ENCODE results near the gene TEC.

TEC gene

DNA sequence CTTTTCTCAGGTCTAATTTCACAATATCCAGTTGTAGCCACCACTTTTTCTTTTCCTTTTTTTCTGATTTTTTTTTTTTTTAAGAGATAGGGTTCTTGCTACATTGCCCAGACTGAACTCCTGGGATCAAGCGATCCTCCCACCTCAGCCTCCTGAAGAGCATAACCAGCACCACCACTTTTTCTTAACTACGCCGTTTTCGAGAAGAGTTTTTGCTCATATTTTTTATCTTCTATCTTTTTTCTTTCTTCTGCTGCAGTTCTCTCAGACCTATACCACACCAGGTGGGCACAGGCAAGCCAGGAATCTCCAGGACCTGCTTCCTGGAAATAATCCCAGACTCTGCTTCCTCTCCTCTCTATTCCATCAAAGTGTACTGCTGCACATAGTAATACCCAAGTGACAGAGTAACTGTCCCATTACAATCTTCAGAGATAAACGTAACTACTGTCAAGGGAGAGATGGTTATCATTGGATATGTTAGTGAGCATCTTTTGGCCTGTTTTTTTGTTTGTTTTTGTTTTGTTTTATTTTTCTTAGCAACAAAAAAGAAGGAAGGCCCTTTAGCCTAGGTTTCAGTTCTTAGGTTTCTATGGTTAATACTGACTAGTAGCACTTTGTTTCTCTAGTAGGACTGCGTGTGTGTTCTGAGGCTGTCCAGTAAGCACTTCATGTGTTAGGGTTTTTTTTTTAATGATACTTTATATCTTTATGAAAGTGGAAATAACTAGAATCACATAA lies 76.4 kb downstream of the TEC start:
- no peaks in the 10 kb centered on the region for H3K27me3 ChIP-seq (ENCODE audit: insufficient read depth, low read depth)
- H3K79me2 ChIP-seq (ENCODE audit: insufficient read depth, low read depth) = no peaks in the 10 kb centered on the region
- H3K4me1 ChIP-seq (ENCODE audit: low read depth, poor library complexity, severe bottlenecking) = no peaks in the 10 kb centered on the region
- TF ChIP-seq, protein P1, sequence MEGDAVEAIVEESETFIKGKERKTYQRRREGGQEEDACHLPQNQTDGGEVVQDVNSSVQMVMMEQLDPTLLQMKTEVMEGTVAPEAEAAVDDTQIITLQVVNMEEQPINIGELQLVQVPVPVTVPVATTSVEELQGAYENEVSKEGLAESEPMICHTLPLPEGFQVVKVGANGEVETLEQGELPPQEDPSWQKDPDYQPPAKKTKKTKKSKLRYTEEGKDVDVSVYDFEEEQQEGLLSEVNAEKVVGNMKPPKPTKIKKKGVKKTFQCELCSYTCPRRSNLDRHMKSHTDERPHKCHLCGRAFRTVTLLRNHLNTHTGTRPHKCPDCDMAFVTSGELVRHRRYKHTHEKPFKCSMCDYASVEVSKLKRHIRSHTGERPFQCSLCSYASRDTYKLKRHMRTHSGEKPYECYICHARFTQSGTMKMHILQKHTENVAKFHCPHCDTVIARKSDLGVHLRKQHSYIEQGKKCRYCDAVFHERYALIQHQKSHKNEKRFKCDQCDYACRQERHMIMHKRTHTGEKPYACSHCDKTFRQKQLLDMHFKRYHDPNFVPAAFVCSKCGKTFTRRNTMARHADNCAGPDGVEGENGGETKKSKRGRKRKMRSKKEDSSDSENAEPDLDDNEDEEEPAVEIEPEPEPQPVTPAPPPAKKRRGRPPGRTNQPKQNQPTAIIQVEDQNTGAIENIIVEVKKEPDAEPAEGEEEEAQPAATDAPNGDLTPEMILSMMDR (conservative IDR thresholded peaks at IDR 0.05; ENCODE audit: low read depth, low read length) = no peak
- H3K4me2 ChIP-seq = no peak overlapping the region
- H4K20me1 ChIP-seq (ENCODE audit: insufficient read depth) = no peaks in the 10 kb centered on the region
- H3K36me3 ChIP-seq (ENCODE audit: insufficient read depth) = no peaks in the 10 kb centered on the region
- H2AFZ ChIP-seq (ENCODE audit: low read depth) = no peak overlapping the region
- no peak overlapping the region for H3K4me3 ChIP-seq (IDR thresholded peaks at IDR 0.05; ENCODE audit: insufficient read depth, low read depth, low read length)
- H3K9ac ChIP-seq = no peak overlapping the region
- no peak overlapping the region for H3K27ac ChIP-seq

DNA sequence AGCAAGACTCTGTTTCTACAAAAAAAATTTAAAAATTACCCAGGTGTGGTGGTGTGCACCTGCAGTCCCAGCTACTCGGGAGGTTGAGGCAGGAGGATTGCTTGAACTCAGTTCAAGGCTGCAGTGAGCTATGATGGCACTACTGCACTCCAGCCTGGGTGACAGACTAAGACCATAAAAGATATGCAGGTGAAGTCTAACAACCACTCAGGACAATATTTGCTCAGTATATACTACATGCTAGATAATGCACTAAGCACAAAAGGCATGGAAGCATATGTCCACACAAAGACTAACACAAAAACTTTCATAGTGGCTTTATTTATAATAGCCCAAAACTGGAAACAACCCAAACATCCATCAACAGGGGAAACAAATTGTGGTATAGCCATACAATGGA lies 77.9 kb downstream of the TEC start:
- TF ChIP-seq, protein P1 (conservative IDR thresholded peaks at IDR 0.05; ENCODE audit: low read depth, low read length) = no peak
- no peaks in the 10 kb centered on the region for H3K79me2 ChIP-seq (ENCODE audit: insufficient read depth, low read depth)

DNA sequence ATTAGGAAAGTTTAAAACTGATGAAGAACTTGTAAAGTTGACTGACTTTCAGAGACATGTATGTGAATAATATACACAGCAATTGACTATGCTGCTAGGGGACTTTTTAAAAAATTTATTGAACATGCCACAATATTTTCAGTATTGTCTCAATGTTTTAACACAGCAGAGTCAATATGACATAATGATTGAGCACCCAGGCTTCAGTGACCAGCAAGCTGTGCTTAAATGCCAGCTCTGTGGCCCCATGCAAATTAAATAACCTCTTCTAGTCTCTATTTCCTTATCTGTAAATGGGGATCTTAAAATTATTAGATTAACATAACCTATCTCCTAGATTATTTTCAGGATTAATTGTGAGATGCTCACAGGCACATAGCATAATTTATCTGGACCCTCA lies 78.8 kb downstream of the TEC start:
- H3K27ac ChIP-seq = no peak overlapping the region
- H3K4me1 ChIP-seq (ENCODE audit: low read depth, poor library complexity, severe bottlenecking) = no peaks in the 10 kb centered on the region
- no peaks in the 10 kb centered on the region for H4K20me1 ChIP-seq (ENCODE audit: insufficient read depth)
- H3K4me3 ChIP-seq (IDR thresholded peaks at IDR 0.05; ENCODE audit: insufficient read depth, low read depth, low read length) = no peak overlapping the region
- H3K36me3 ChIP-seq (ENCODE audit: insufficient read depth) = no peaks in the 10 kb centered on the region
- H3K4me2 ChIP-seq = no peak overlapping the region
- TF ChIP-seq, protein P1 (conservative IDR thresholded peaks at IDR 0.05; ENCODE audit: low read depth, low read length) = no peak
- no peak overlapping the region for H3K9ac ChIP-seq
- H3K79me2 ChIP-seq (ENCODE audit: insufficient read depth, low read depth) = no peaks in the 10 kb centered on the region
- no peak overlapping the region for H2AFZ ChIP-seq (ENCODE audit: low read depth)
- no peaks in the 10 kb centered on the region for H3K27me3 ChIP-seq (ENCODE audit: insufficient read depth, low read depth)

More for the DNA sequence above, 77.9 kb downstream of the TEC start:
- no peaks in the 10 kb centered on the region for H3K4me1 ChIP-seq (ENCODE audit: low read depth, poor library complexity, severe bottlenecking)
- H2AFZ ChIP-seq (ENCODE audit: low read depth) = no peak overlapping the region
- H3K9ac ChIP-seq = no peak overlapping the region
- H3K27ac ChIP-seq = no peak overlapping the region
- H3K4me2 ChIP-seq = no peak overlapping the region
- H3K27me3 ChIP-seq (ENCODE audit: insufficient read depth, low read depth) = no peaks in the 10 kb centered on the region
- H3K36me3 ChIP-seq (ENCODE audit: insufficient read depth) = no peaks in the 10 kb centered on the region
- H3K4me3 ChIP-seq (IDR thresholded peaks at IDR 0.05; ENCODE audit: insufficient read depth, low read depth, low read length) = no peak overlapping the region
- H4K20me1 ChIP-seq (ENCODE audit: insufficient read depth) = no peaks in the 10 kb centered on the region

DNA sequence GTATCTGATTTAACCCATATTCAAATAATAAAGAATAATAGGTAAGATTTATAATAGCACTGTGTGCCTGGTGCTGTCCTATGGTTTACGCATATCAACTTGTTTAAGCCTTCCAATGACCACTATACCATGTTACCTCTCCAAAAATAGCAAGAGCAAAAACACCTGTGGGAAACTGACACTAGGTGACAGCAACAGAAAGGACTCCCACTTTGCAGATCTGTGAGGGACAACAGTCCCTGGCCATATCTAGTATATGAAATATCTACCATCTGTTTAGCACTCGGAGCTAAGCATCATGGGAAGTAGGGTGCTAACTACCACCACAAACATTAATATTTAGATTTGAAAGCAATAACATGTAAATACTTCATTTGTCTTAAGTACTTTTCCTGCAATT lies 79.9 kb downstream of the TEC start:
- no peak overlapping the region for H3K27ac ChIP-seq
- no peaks in the 10 kb centered on the region for H3K4me1 ChIP-seq (ENCODE audit: low read depth, poor library complexity, severe bottlenecking)
- H3K79me2 ChIP-seq (ENCODE audit: insufficient read depth, low read depth) = no peaks in the 10 kb centered on the region
- H3K4me2 ChIP-seq = no peak overlapping the region
- H3K36me3 ChIP-seq (ENCODE audit: insufficient read depth) = no peaks in the 10 kb centered on the region
- H3K27me3 ChIP-seq (ENCODE audit: insufficient read depth, low read depth) = no peaks in the 10 kb centered on the region
- TF ChIP-seq, protein P1 (conservative IDR thresholded peaks at IDR 0.05; ENCODE audit: low read depth, low read length) = no peak
- H3K4me3 ChIP-seq (IDR thresholded peaks at IDR 0.05; ENCODE audit: insufficient read depth, low read depth, low read length) = no peak overlapping the region
- no peak overlapping the region for H2AFZ ChIP-seq (ENCODE audit: low read depth)
- H4K20me1 ChIP-seq (ENCODE audit: insufficient read depth) = no peaks in the 10 kb centered on the region
- H3K9ac ChIP-seq = no peak overlapping the region
